Gastrocnemius medialis (tissue), 4 donors: ENCODE results near the gene ADGRB3.

ENCODE experiments used
- POLR2A ChIP-seq, 2 donors: fragments of 450-650 bp; IDR thresholded peaks; one replicate each; pipeline ENCODE4 v1.6.1; 2017; ENCODE audit warnings: antibody characterized with exemption in 2 of 2, mild to moderate bottlenecking in 2 of 2, moderate library complexity in 2 of 2
- TF ChIP-seq, protein P1 (sequence below), 5 experiments: fragments of 450-650 bp in 3 of 5; fragments of 200-600 bp in 2 of 5; sonication (generic) in 2 of 5; IDR thresholded peaks in 4 of 5; conservative IDR thresholded peaks in 1 of 5; 1 replicate in 4 of 5; 2 replicates in 1 of 5; pipeline ENCODE4 v1.5.1; 2016 to 2019; ENCODE audit warnings: antibody characterized with exemption in 5 of 5, mild to moderate bottlenecking in 3 of 5, moderate library complexity in 3 of 5

DNA sequence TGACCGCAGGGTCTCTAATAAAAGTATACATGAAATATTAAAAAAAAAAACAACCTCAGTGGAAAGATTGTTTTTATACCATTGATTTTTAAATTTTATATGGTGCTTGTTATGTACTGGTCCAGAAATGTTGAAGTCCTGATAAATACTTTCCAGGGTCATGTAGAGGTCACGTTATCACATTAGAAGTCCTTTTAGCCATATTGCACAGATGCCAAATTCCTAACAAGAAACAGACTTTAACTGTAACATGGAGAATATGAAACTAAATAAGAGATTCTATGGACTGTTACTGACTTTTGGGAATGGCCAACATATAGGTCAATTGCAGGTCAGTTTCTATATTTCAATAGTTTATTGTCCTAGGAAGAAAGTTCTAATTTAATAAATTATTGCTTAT lies 89.0 kb downstream of the ADGRB3 start:
- TF ChIP-seq, protein P1, sequence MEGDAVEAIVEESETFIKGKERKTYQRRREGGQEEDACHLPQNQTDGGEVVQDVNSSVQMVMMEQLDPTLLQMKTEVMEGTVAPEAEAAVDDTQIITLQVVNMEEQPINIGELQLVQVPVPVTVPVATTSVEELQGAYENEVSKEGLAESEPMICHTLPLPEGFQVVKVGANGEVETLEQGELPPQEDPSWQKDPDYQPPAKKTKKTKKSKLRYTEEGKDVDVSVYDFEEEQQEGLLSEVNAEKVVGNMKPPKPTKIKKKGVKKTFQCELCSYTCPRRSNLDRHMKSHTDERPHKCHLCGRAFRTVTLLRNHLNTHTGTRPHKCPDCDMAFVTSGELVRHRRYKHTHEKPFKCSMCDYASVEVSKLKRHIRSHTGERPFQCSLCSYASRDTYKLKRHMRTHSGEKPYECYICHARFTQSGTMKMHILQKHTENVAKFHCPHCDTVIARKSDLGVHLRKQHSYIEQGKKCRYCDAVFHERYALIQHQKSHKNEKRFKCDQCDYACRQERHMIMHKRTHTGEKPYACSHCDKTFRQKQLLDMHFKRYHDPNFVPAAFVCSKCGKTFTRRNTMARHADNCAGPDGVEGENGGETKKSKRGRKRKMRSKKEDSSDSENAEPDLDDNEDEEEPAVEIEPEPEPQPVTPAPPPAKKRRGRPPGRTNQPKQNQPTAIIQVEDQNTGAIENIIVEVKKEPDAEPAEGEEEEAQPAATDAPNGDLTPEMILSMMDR (IDR thresholded peaks at IDR 0.05 in 4 of 5, conservative IDR thresholded peaks at IDR 0.05 in 1 of 5), result no peak
- no peak for TF ChIP-seq POLR2A (IDR thresholded peaks at IDR 0.05)
